ENCODE results near the gene BSN. TPM values are rescaled to one million over a fixed set of nuclear protein-coding genes. Genes with fewer than 3 reads are reported as not detected.

Gene BSN
- total and polyA plus RNA-seq, 2 donors (not counting 1 experiment from before 2014, with no cell fraction given) = 0.03 to 0.20 TPM

- no peak for DNase-seq
- H4K20me1 ChIP-seq (ENCODE audit: control insufficient read depth, insufficient read depth, low read length, poor library complexity, severe bottlenecking) = no peaks in the 10 kb centered on the region
- WGBS (ENCODE audit: insufficient coverage) = 96% methylated on average over 13 of the region's 13 CpGs
- no peaks in the 10 kb centered on the region for H3K4me1 ChIP-seq (ENCODE audit: control insufficient read depth in 2 of 2, insufficient read depth in 2 of 2, low read length in 2 of 2)
- no peaks in the 10 kb centered on the region for H3K9me3 ChIP-seq (ENCODE audit: control extremely low read depth in 1 of 3, control insufficient read depth in 2 of 3, insufficient read depth in 1 of 3, low read length in 2 of 3)
- no peaks in the 10 kb centered on the region for H3K79me2 ChIP-seq (ENCODE audit: control insufficient read depth, insufficient read depth, low read length)
- H3K4me3 Mint-ChIP-seq = no peak overlapping the region
- peaks cover 13% of the 10 kb centered on the region for H3K27me3 Mint-ChIP-seq
- peaks cover 0 to 5% (median 1%) of the 10 kb centered on the region in 4 experiments for H3K27me3 ChIP-seq (replicated peaks in 1 of 4; ENCODE audit: control extremely low read depth in 1 of 4, control insufficient read depth in 3 of 4, insufficient read depth in 4 of 4, low read length in 3 of 4)
- H2AFZ ChIP-seq (ENCODE audit: insufficient read depth, low read depth, low read length, poor library complexity, severe bottlenecking) = no peak overlapping the region
- intact Hi-C loops (cut with micrococcal nuclease) = no loop called here
- POLR2A ChIA-PET = no interaction called here
- no peak for TF ChIP-seq EZH2 (IDR thresholded peaks at IDR 0.05; ENCODE audit: borderline replicate concordance, insufficient read depth, low read depth, low read length, poor library complexity, severe bottlenecking)
- TF ChIP-seq, protein P1, sequence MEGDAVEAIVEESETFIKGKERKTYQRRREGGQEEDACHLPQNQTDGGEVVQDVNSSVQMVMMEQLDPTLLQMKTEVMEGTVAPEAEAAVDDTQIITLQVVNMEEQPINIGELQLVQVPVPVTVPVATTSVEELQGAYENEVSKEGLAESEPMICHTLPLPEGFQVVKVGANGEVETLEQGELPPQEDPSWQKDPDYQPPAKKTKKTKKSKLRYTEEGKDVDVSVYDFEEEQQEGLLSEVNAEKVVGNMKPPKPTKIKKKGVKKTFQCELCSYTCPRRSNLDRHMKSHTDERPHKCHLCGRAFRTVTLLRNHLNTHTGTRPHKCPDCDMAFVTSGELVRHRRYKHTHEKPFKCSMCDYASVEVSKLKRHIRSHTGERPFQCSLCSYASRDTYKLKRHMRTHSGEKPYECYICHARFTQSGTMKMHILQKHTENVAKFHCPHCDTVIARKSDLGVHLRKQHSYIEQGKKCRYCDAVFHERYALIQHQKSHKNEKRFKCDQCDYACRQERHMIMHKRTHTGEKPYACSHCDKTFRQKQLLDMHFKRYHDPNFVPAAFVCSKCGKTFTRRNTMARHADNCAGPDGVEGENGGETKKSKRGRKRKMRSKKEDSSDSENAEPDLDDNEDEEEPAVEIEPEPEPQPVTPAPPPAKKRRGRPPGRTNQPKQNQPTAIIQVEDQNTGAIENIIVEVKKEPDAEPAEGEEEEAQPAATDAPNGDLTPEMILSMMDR (IDR thresholded peaks at IDR 0.05) = no peak
- no peak overlapping the region for H3K27ac ChIP-seq (ENCODE audit: low read length in 2 of 2)
- H3K9me3 Mint-ChIP-seq (ENCODE audit: insufficient read depth) = no peaks in the 10 kb centered on the region
- ATAC-seq (ENCODE audit: low read depth) = no peak
- H3K4me2 ChIP-seq (replicated peaks; ENCODE audit: low read depth, low read length, poor library complexity, severe bottlenecking) = no peak overlapping the region
- CTCF ChIA-PET = no interaction called here
- no peak overlapping the region for H3K27ac Mint-ChIP-seq
- no peaks in the 10 kb centered on the region for H3K36me3 ChIP-seq (replicated peaks in 1 of 2; ENCODE audit: control extremely low read depth in 1 of 2, control insufficient read depth in 1 of 2, extremely low read depth in 1 of 2, insufficient read depth in 2 of 2, low read length in 1 of 2)
- no peaks in the 10 kb centered on the region for H3K4me1 Mint-ChIP-seq
- no peak overlapping the region for H3K9ac ChIP-seq (ENCODE audit: low read length)
- H3K4me3 ChIP-seq (ENCODE audit: control extremely low read depth in 1 of 5, extremely low read depth in 1 of 5, insufficient read depth in 1 of 5, low read depth in 2 of 5, low read length in 4 of 5) = no peak overlapping the region
Observed at GRCh38 chr3:49625071-49625470, 70.8 kb downstream of the BSN start.

DNA sequence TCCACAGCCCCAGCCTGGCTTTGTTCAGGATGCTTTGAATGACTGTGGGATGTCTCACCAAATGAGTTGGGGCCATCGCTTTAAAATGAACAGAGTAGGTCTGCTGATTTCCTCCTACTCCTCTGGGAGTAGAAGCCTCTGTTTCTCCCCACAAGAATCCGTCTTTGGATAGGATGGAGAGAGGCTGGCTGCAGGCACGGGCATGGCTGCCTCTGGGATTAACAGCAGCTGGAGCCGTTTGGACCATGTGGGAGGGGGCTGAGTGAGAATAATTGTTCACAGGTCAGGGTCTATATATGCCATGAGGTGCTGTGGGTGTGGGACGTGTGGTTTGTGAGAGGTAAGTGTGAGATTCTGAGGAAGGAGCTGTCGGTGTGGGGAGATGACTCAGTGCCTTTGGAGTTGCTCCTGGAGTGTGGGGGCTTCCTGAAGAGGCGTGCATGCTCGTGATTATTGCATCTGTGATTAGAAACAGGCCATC is 71.9 kb downstream of the BSN start:
- H3K27me3 Mint-ChIP-seq = peaks cover 17% of the 10 kb centered on the region
- no peak overlapping the region for H3K4me3 Mint-ChIP-seq
- no peak overlapping the region for H3K27ac ChIP-seq (ENCODE audit: low read length in 2 of 2)
- ATAC-seq (ENCODE audit: low read depth) = no peak
- no peaks in the 10 kb centered on the region for H3K36me3 ChIP-seq (replicated peaks in 1 of 2; ENCODE audit: control extremely low read depth in 1 of 2, control insufficient read depth in 1 of 2, extremely low read depth in 1 of 2, insufficient read depth in 2 of 2, low read length in 1 of 2)
- no peaks in the 10 kb centered on the region for H3K9me3 Mint-ChIP-seq (ENCODE audit: insufficient read depth)
- H3K79me2 ChIP-seq (ENCODE audit: control insufficient read depth, insufficient read depth, low read length) = no peaks in the 10 kb centered on the region
- H3K4me1 Mint-ChIP-seq = no peaks in the 10 kb centered on the region
- 24% methylated on average over 6 of the region's 8 CpGs for WGBS (ENCODE audit: insufficient coverage)
- TF ChIP-seq, protein P1 (IDR thresholded peaks at IDR 0.05) = no peak
- TF ChIP-seq EZH2 (IDR thresholded peaks at IDR 0.05; ENCODE audit: borderline replicate concordance, insufficient read depth, low read depth, low read length, poor library complexity, severe bottlenecking) = no peak
- no peak overlapping the region for H3K4me2 ChIP-seq (replicated peaks; ENCODE audit: low read depth, low read length, poor library complexity, severe bottlenecking)
- no peaks in the 10 kb centered on the region for H4K20me1 ChIP-seq (ENCODE audit: control insufficient read depth, insufficient read depth, low read length, poor library complexity, severe bottlenecking)
- intact Hi-C loops (cut with micrococcal nuclease) = no loop called here
- peaks cover 0 to 5% (median 3%) of the 10 kb centered on the region in 4 experiments for H3K27me3 ChIP-seq (replicated peaks in 1 of 4; ENCODE audit: control extremely low read depth in 1 of 4, control insufficient read depth in 3 of 4, insufficient read depth in 4 of 4, low read length in 3 of 4)
- no peak overlapping the region for H3K27ac Mint-ChIP-seq
- CTCF ChIA-PET = no interaction called here
- DNase-seq = no peak
- H2AFZ ChIP-seq (ENCODE audit: insufficient read depth, low read depth, low read length, poor library complexity, severe bottlenecking) = no peak overlapping the region
- POLR2A ChIA-PET = no interaction called here
- H3K4me3 ChIP-seq (ENCODE audit: control extremely low read depth in 1 of 5, extremely low read depth in 1 of 5, insufficient read depth in 1 of 5, low read depth in 2 of 5, low read length in 4 of 5) = no peak overlapping the region
- no peak overlapping the region for H3K9ac ChIP-seq (ENCODE audit: low read length)
- H3K9me3 ChIP-seq (ENCODE audit: control extremely low read depth in 1 of 3, control insufficient read depth in 2 of 3, insufficient read depth in 1 of 3, low read length in 2 of 3) = peaks cover 0 to 2% (median 0%) of the 10 kb centered on the region in 3 donors
- H3K4me1 ChIP-seq (ENCODE audit: control insufficient read depth in 2 of 2, insufficient read depth in 2 of 2, low read length in 2 of 2) = no peaks in the 10 kb centered on the region
